NB4 (cell line): ENCODE results near the gene CBFB.

Experiments used
- CTCF ChIP-seq: IDR thresholded peaks from one replicate; pipeline ENCODE4 v1.5.1; 2012; ENCODE audit warnings: low read depth, low read length
- POLR2A ChIP-seq: IDR thresholded peaks from 2 replicates; pipeline ENCODE4 v1.6.1; 2011; ENCODE audit warnings: mild to moderate bottlenecking; ENCODE audit not compliant: insufficient read length; ENCODE audit errors: extremely low read depth

GRCh38 chr16:67087803-67088202 is 58.9 kb downstream of the CBFB start:
- TF ChIP-seq CTCF (no peak), POLR2A (no peak)
